HCT116 (cell line): ENCODE data around the gene SLAMF1. TPM values are rescaled to one million over a fixed set of nuclear protein-coding genes. Genes with fewer than 3 reads are reported as not detected.

Experiments
- ATAC-seq: fragments of 200-7000 bp; cut with Tn5 transposase; 2 replicates; pipeline ENCODE4 v1.9.1; 2020; ENCODE audit warnings: mild to moderate bottlenecking, moderate library complexity
- BruUV-seq: library from RNA; stranded (reverse); fragments of 400-500 nt; replicated peaks from 2 replicates; lab custom pipeline; 2021; lab: Mats Ljungman, UMichigan
- CTCF ChIA-PET: fragments of 300-600 bp; sonication (Branson Sonifier 250); formaldehyde crosslinking; loops from one replicate; lab custom pipeline; 2021; ENCODE audit warnings: antibody characterized with exemption; lab: Charles Lee
- POLR2A ChIA-PET: fragments of 300-600, 350-600 bp; sonication (Branson Sonifier 250); formaldehyde crosslinking; loops from one replicate; lab custom pipeline; 2021; ENCODE audit warnings: antibody characterized with exemption; lab: Charles Lee
- RAD21 ChIA-PET, 2 experiments: fragments of 300-600 bp; sonication (Branson Sonifier 250); formaldehyde crosslinking; loops; one replicate each; lab custom pipeline; 2023; ENCODE audit warnings: low total read pairs in 2 of 2; ENCODE audit not compliant: uncharacterized antibody in 2 of 2, unreplicated experiment in 2 of 2, low non-redundant PET in 1 of 2; lab: Charles Lee
- DNase-seq: peaks from one replicate; pipeline ENCODE4 v3.0.0-alpha.2; 2010; ENCODE audit warnings: low read depth, low spot score
- H2AFZ ChIP-seq: fragments of 200-600 bp; shearing (Covaris generic), sonication (generic); 2 replicates; pipeline ENCODE4 v1.6.1; 2017; ENCODE audit warnings: low read depth, mixed run types, mixed read lengths, antibody characterized with exemption, low read length; ENCODE audit not compliant: poor library complexity, severe bottlenecking
- H3K27ac ChIP-seq: 2 replicates; pipeline ENCODE4 v1.5.1; 2012; ENCODE audit warnings: low read depth, low read length
- H3K27me3 ChIP-seq: fragments of 200-600 bp; sonication (generic); 2 replicates; pipeline ENCODE4 v1.6.1; 2016; ENCODE audit warnings: mixed run types, low read length, mixed read lengths; ENCODE audit not compliant: insufficient read depth
- H3K36me3 ChIP-seq, 2 experiments: fragments of 200-500 bp in 1 of 2; fragments of 200-600 bp in 1 of 2; sonication (Bioruptor generic) in 1 of 2; sonication (generic) in 1 of 2; 2 replicates each; pipeline versions ENCODE4 v1.5.1 to v1.6.1; 2014 to 2016; ENCODE audit warnings: low read length in 2 of 2, inconsistent platforms in 1 of 2, mixed read lengths in 1 of 2, mixed run types in 1 of 2; ENCODE audit not compliant: insufficient read depth in 2 of 2, control insufficient read depth in 1 of 2
- H3K4me1 ChIP-seq, 2 experiments: fragments of 200-600 bp in 1 of 2; sonication (generic) in 1 of 2; 2 replicates each; pipeline versions ENCODE4 v1.5.1 to v1.6.1; 2012 to 2017; ENCODE audit warnings: low read length in 2 of 2, inconsistent platforms in 1 of 2, mild to moderate bottlenecking in 1 of 2, mixed read lengths in 1 of 2, mixed run types in 1 of 2, moderate library complexity in 1 of 2; ENCODE audit not compliant: insufficient read depth in 2 of 2, control insufficient read depth in 1 of 2
- H3K4me2 ChIP-seq: fragments of 200-600 bp; sonication (generic); 2 replicates; pipeline ENCODE4 v1.6.1; 2017; ENCODE audit warnings: mixed run types, low read length, mixed read lengths
- H3K4me3 ChIP-seq, 2 experiments: fragments of 200-600 bp in 1 of 2; sonication (generic) in 1 of 2; replicated peaks in 1 of 2; 2 replicates each; pipeline ENCODE4 v1.5.1; 2011 to 2016; ENCODE audit warnings: low read length in 2 of 2, control low read depth in 1 of 2, low read depth in 1 of 2, mild to moderate bottlenecking in 1 of 2, mixed read lengths in 1 of 2, mixed run types in 1 of 2
- H3K79me2 ChIP-seq: fragments of 200-600 bp; sonication (generic); 2 replicates; pipeline ENCODE4 v1.6.1; 2017; ENCODE audit warnings: mild to moderate bottlenecking, mixed run types, low read length, moderate library complexity, mixed read lengths; ENCODE audit not compliant: insufficient read depth
- H3K9ac ChIP-seq: fragments of 200-600 bp; sonication (generic); 2 replicates; pipeline ENCODE4 v1.6.1; 2016; ENCODE audit warnings: low read length, mixed read lengths
- H3K9me2 ChIP-seq: fragments of 200-600 bp; sonication (generic), shearing (Covaris generic); 2 replicates; pipeline ENCODE4 v1.6.1; 2017; ENCODE audit warnings: mixed run types, mild to moderate bottlenecking, moderate library complexity; ENCODE audit not compliant: insufficient read depth
- H3K9me3 ChIP-seq, 2 experiments: fragments of 200-500 bp in 1 of 2; fragments of 200-600 bp in 1 of 2; sonication (Bioruptor generic) in 1 of 2; sonication (generic) in 1 of 2; 2 replicates each; pipeline ENCODE4 v1.6.1; 2014 to 2017; ENCODE audit warnings: low read length in 2 of 2, mixed read lengths in 2 of 2, inconsistent platforms in 1 of 2, low read depth in 1 of 2, mild to moderate bottlenecking in 1 of 2, mixed run types in 1 of 2, moderate library complexity in 1 of 2; ENCODE audit not compliant: control insufficient read depth in 1 of 2, insufficient read depth in 1 of 2
- H4K20me1 ChIP-seq: fragments of 200-600 bp; sonication (generic), shearing (Covaris generic); 2 replicates; pipeline ENCODE4 v1.6.1; 2017; ENCODE audit warnings: mixed run types, mild to moderate bottlenecking, moderate library complexity; ENCODE audit not compliant: insufficient read depth
- CBX3 ChIP-seq: IDR thresholded peaks from 2 replicates; pipeline ENCODE4 v1.6.1; 2012; ENCODE audit warnings: low read depth
- CTCF ChIP-seq, 3 experiments: fragments of 200-600 bp in 1 of 3; sonication (generic) in 1 of 3; IDR thresholded peaks in 2 of 3; conservative IDR thresholded peaks in 1 of 3; 2 replicates each; pipeline ENCODE4 v1.5.1; 2012 to 2017; ENCODE audit warnings: low read depth in 2 of 3, low read length in 2 of 3, antibody characterized with exemption in 1 of 3, borderline replicate concordance in 1 of 3, control low read depth in 1 of 3, mild to moderate bottlenecking in 1 of 3, mixed read lengths in 1 of 3, mixed run types in 1 of 3, moderate library complexity in 1 of 3; ENCODE audit not compliant: insufficient read depth in 1 of 3
- EGR1 ChIP-seq: IDR thresholded peaks from 2 replicates; pipeline ENCODE4 v1.6.1; 2012; ENCODE audit warnings: low read depth
- ELF1 ChIP-seq: IDR thresholded peaks from 2 replicates; pipeline ENCODE4 v1.6.1; 2012; ENCODE audit warnings: low read depth, borderline replicate concordance
- EZH2 ChIP-seq: fragments of 200-600 bp; sonication (generic); IDR thresholded peaks from 2 replicates; pipeline ENCODE4 v1.6.1; 2017; ENCODE audit warnings: antibody characterized with exemption, mixed run types
- FOSL1 ChIP-seq: IDR thresholded peaks from 2 replicates; pipeline ENCODE4 v1.6.1; 2012; ENCODE audit warnings: low read depth
- MAX ChIP-seq: IDR thresholded peaks from 2 replicates; pipeline ENCODE4 v1.6.1; 2012
- POLR2AphosphoS5 ChIP-seq: IDR thresholded peaks from 2 replicates; pipeline ENCODE4 v1.6.1; 2011; ENCODE audit warnings: mild to moderate bottlenecking, low read depth, low read length, moderate library complexity
- RAD21 ChIP-seq: IDR thresholded peaks from 2 replicates; pipeline ENCODE4 v1.6.1; 2012; ENCODE audit warnings: low read depth, mild to moderate bottlenecking
- REST ChIP-seq: IDR thresholded peaks from 2 replicates; pipeline ENCODE4 v1.6.1; 2012; ENCODE audit warnings: low read depth
- SP1 ChIP-seq: IDR thresholded peaks from 2 replicates; pipeline ENCODE4 v1.6.1; 2012; ENCODE audit warnings: low read depth
- SRF ChIP-seq: IDR thresholded peaks from 2 replicates; pipeline ENCODE4 v1.6.1; 2012; ENCODE audit warnings: low read depth
- TCF7L2 ChIP-seq: IDR thresholded peaks from 2 replicates; pipeline ENCODE4 v1.7.0; 2011; ENCODE audit warnings: borderline replicate concordance, inconsistent platforms; ENCODE audit not compliant: insufficient read depth, insufficient read length; ENCODE audit errors: extremely low read depth
- ZBTB33 ChIP-seq: IDR thresholded peaks from 2 replicates; pipeline ENCODE4 v1.6.1; 2011; ENCODE audit warnings: mild to moderate bottlenecking, low read length, moderate library complexity; ENCODE audit not compliant: insufficient replicate concordance; ENCODE audit errors: extremely low read depth
- ZFX ChIP-seq: fragments of 450-650 bp; IDR thresholded peaks from 2 replicates; pipeline ENCODE4 v1.6.1; 2017
- intact Hi-C: fragments of 100-400 bp; cut with micrococcal nuclease; formaldehyde crosslinking; loops from 2 replicates; pipeline ENCODE4 v1.10.0; 2022
- total RNA-seq: library from RNA; stranded (reverse); gene quantifications from one replicate; pipeline ENCODE4 v1.2.1, GENCODE V29; 2021; ENCODE audit not compliant: unreplicated experiment
- TF ChIP-seq, protein P1 (sequence below): IDR thresholded peaks from 2 replicates; pipeline ENCODE4 v1.6.1; 2012

SLAMF1 gene
- total RNA-seq, 1 experiment from 2014 or later: 0.30 TPM

DNA sequence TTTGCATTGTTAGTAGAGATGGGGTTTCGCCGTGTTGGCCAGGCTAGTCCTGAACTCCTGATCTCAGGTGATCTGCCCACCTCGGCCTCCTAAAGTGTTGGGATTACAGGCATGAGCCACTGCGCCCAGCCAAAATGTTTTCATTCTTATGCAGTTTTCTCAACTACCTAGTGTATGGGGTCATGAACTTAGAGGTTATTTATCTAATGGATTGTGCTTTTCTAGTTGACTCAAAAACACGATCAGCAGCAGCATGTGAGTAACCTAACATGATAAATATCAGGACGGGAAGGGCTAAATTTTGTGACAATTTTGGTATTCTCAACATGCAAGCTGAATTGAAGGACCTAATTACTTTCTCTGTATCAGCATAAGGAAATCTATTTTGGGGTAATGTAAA is 58.4 kb downstream of the SLAMF1 start:
- H3K79me2 ChIP-seq: no peaks in the 10 kb centered on the region
- no peaks in the 10 kb centered on the region for H3K9me2 ChIP-seq
- DNase-seq (no peak), ATAC-seq (no peak)
- no peak overlapping the region for H3K4me2 ChIP-seq
- no peaks in the 10 kb centered on the region for H3K36me3 ChIP-seq
- intact Hi-C loops: no loop called here
- no TSS peak for BruUV-seq
- H2AFZ ChIP-seq: no peak overlapping the region
- H3K27ac ChIP-seq: no peak overlapping the region
- no peaks in the 10 kb centered on the region for H3K9me3 ChIP-seq
- RAD21 ChIA-PET: no interaction called here
- H3K4me1 ChIP-seq: no peaks in the 10 kb centered on the region
- CTCF ChIA-PET: no interaction called here
- TF ChIP-seq, protein P1, sequence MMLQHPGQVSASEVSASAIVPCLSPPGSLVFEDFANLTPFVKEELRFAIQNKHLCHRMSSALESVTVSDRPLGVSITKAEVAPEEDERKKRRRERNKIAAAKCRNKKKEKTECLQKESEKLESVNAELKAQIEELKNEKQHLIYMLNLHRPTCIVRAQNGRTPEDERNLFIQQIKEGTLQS: no peak
- no peak for TF ChIP-seq EZH2
- TF ChIP-seq CBX3: no peak
- TF ChIP-seq MAX: no peak
- TF ChIP-seq FOSL1: no peak
- no peak for TF ChIP-seq REST
- TF ChIP-seq ZFX: no peak
- no peak for TF ChIP-seq ELF1
- TF ChIP-seq RAD21: no peak
- TF ChIP-seq POLR2AphosphoS5: no peak
- no peak for TF ChIP-seq SP1
- TF ChIP-seq SRF: no peak
- no peak for TF ChIP-seq EGR1
- no peak for TF ChIP-seq ZBTB33
- TF ChIP-seq TCF7L2: no peak
- no peak for TF ChIP-seq CTCF (IDR thresholded peaks at IDR 0.05 in 2 of 3, conservative IDR thresholded peaks at IDR 0.05 in 1 of 3; ENCODE audit: borderline replicate concordance in 1 of 3, insufficient read depth in 1 of 3, low read depth in 2 of 3, low read length in 2 of 3)
- H3K27me3 ChIP-seq: no peaks in the 10 kb centered on the region
- POLR2A ChIA-PET: no interaction called here
- no peaks in the 10 kb centered on the region for H4K20me1 ChIP-seq
- H3K9ac ChIP-seq: no peak overlapping the region
- H3K4me3 ChIP-seq: no peak overlapping the region
